Measurements from ENCODE around the gene SH3YL1. TPM values are rescaled to one million over a fixed set of nuclear protein-coding genes. Genes with fewer than 3 reads are reported as not detected.
"Not testable (repeated sequence)": the region's sequence is repeated elsewhere in the genome, so short reads cannot be mapped to it uniquely, and the experiment has no call there.

The SH3YL1 gene
- total RNA-seq, 4 donors from 2014 or later, result 23.9 to 41.9 (median 32.0) TPM

DNA sequence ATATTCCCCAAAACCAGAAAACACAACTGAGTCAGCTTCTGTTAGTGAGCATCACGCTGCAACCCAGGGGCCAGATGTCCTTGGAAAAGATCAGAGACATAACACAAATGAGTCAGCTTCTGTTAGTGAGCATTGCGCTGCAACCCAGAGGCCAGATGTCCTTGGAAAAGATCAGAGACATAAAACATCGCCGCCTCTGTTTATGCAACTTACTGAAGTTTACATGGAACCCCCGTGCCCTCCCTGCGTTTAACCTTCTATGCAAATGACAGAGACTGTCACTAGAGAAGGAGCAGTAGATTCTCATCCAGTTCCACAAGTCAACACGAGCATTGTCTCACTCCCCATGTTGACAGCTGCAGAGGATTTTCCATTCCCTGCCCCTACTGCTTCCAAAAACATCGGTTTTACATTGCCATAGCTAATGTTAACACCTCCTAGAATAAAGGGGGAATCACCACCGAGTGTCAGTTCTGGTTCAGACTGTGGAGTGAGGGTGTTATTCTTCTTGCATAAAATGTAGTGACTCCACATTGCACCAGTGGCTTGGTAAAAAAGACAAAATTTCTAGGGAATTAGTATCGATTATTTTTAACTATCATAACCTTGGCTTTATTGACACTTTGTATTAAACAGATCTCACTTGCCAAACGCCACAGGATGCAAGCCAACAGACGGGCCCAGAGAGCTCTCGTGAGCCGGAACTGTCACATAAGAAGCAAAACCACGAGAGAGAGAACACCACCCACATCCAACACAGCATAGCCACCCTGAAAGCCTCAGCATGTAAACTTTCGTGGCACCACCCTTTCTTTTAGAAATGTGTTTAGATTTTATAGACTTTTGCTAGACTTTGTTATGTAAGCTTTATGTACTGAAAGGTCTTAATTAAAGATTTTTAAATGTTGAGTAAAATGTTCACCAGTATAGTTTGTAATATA lies 87.7 kb downstream of the SH3YL1 start:
- DNase-seq (ENCODE audit: low spot score) (no peak), ATAC-seq (ENCODE audit: low FRiP score) (no peak)
- TF ChIP-seq, protein P1, sequence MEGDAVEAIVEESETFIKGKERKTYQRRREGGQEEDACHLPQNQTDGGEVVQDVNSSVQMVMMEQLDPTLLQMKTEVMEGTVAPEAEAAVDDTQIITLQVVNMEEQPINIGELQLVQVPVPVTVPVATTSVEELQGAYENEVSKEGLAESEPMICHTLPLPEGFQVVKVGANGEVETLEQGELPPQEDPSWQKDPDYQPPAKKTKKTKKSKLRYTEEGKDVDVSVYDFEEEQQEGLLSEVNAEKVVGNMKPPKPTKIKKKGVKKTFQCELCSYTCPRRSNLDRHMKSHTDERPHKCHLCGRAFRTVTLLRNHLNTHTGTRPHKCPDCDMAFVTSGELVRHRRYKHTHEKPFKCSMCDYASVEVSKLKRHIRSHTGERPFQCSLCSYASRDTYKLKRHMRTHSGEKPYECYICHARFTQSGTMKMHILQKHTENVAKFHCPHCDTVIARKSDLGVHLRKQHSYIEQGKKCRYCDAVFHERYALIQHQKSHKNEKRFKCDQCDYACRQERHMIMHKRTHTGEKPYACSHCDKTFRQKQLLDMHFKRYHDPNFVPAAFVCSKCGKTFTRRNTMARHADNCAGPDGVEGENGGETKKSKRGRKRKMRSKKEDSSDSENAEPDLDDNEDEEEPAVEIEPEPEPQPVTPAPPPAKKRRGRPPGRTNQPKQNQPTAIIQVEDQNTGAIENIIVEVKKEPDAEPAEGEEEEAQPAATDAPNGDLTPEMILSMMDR (IDR thresholded peaks at IDR 0.05), result no peak

DNA sequence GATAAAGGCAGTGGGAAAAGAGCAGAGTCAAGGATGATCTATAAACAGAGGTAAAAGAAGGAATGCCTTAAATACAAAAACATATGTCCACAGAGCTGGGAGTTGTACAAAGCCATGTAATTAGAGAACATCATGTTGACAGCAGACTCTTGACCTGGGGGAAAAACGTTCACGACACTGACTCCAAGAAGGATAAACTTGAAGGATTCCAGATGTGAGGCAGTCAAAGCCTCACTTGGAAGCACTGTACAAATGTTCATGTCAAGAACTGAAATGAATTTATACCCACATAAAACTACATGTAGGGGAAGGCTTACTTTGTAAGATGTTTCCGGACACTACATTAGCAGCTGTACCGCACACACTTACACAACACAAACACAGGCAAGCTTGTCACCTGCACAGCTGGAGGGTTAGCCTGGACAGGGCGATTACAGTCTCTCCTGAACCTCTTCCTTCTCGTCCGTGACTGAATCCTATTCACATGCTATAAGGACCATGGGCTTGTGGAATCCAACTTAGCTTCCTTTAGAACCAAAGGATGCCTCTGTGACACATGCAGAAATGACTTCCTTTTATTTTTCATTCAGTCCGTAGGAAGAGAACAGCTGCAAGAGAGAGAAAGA lies 88.6 kb downstream of the SH3YL1 start:
- TF ChIP-seq, protein P1 (IDR thresholded peaks at IDR 0.05), result no peak
- ATAC-seq (ENCODE audit: low FRiP score) (no peak), DNase-seq (ENCODE audit: low spot score) (no peak)

GRCh38 chr2:172120-172519 lies 91.7 kb downstream of the SH3YL1 start:
- ATAC-seq (ENCODE audit: low FRiP score); DNase-seq (ENCODE audit: low spot score): not testable (repeated sequence)

DNA sequence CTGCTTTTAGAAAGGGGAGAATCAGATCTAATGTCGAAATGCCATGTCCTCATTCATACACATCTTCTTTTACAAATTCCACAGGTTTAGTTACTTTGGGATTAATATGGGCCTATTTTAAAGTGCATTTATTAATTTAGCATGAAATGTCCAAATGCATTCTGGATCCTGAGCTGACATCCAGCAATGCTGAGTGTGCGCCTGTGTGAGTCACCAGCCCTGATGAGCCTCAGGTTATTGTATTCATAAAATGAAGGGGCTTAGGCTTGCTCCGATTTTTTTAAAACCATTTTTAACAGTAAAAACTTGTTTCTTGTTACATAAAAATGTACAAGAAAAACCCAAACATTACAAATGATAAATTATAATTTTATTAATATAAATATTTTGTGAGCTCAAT lies 94.1 kb downstream of the SH3YL1 start:
- DNase-seq (ENCODE audit: low spot score), result no peak
- TF ChIP-seq, protein P1 (IDR thresholded peaks at IDR 0.05), result no peak
- ATAC-seq (ENCODE audit: low FRiP score), result no peak

Other genes with a start within 250 kb of the SH3YL1 start
- gene FAM110C, start 217.5 kb downstream of the SH3YL1 start, total RNA-seq, result 10 to 100 TPM in 2 of 4 donors, 1 to 10 TPM in 1, under 1 TPM in 1; 0.63 to 78.6 (median 18.0) TPM
- 10 to 100 TPM; 62.3 to 69.0 (median 65.3) TPM for gene ACP1, start 915 bp upstream of the SH3YL1 start, total RNA-seq
- 10 to 100 TPM in 3 of 4 donors, 1 to 10 TPM in 1; 4.8 to 45.6 (median 17.0) TPM for gene ALKAL2, start 24.1 kb upstream of the SH3YL1 start, total RNA-seq

All from omental fat pad (tissue), 4 donors.